ENCODE measurements around the gene C8G. TPM values are rescaled to one million over a fixed set of nuclear protein-coding genes. Genes with fewer than 3 reads are reported as not detected.

Gene C8G
- total and polyA plus RNA-seq, 9 of the 15 experiments (the other 6 are each of a cell fraction or from before 2014, with no cell fraction given), result 0.35 to 5.9 (median 2.7) TPM; not detected in 2

DNA sequence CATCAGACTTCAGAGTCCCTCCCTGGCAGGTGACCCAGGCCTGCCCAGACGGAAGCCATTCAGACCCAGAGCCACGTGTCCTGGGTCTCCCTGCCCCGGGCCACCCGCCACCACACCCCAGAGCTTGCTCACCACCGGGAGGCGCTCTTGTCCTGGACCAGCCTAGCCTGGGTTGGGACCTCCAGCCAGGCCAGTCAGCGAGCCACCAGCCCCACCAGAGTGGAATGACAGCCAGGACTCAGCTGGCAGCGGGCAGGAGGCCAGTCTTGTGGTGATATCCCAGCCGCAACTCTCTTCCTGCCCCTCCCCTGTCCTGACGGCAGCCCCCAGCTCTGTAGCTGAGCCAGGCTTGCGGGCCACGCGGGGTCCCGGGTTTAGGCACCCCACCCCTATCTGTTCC is 30.6 kb downstream of the C8G start:
- intact Hi-C loops (cut with micrococcal nuclease), result loop anchor here (2.0 kb wide), 1 partner anchor 59 kb away; no protein-coding TSS in a partner anchor
- no peaks in the 10 kb centered on the region for H3K27me3 ChIP-seq (ENCODE audit: control insufficient read depth in 2 of 2, insufficient read depth in 2 of 2, low read length in 2 of 2)
- no peak overlapping the region for H3K4me2 ChIP-seq (ENCODE audit: insufficient read depth, low read length)
- in situ Hi-C loops (cut with MboI), result no loop called here
- no TSS peak for BruUV-seq (replicated peaks)
- 36% methylated on average over 14 of the region's 14 CpGs for WGBS (ENCODE audit: insufficient coverage, low coverage, missing lambda C conversion rate)
- ChIA-PET POLR2A (interaction anchor here (0.5 to 1.4 kb wide), 5 partner anchors 9 to 706 kb away, joined by 3 to 4 read pairs (median 3); no protein-coding TSS in a partner anchor), CTCF (ENCODE audit: low intra/inter-chr PET ratio) (no interaction called here)
- no peaks in the 10 kb centered on the region for H3K79me2 ChIP-seq (ENCODE audit: control insufficient read depth, insufficient read depth, low read length)
- H2AFZ ChIP-seq (ENCODE audit: low read depth, low read length), result peak overlapping the region; percentile 55
- peak; percentile 45 for ATAC-seq
- no peaks in the 10 kb centered on the region for H3K9me3 ChIP-seq (replicated peaks; ENCODE audit: control insufficient read depth, insufficient read depth, low read depth, low read length)
- H3K4me1 ChIP-seq (replicated peaks in 1 of 2; ENCODE audit: control insufficient read depth in 2 of 2, insufficient read depth in 2 of 2, low read length in 2 of 2), result peaks cover 9 to 92% of the 10 kb centered on the region in 2 experiments; a peak in 4 of 5 replicates
- H3K36me3 ChIP-seq (ENCODE audit: control insufficient read depth, insufficient read depth, low read length), result no peaks in the 10 kb centered on the region
- peak; percentile 52 to 62 (median 58) for DNase-seq (ENCODE audit: extremely low read depth in 1 of 4, low spot score in 3 of 4)
- no peaks in the 10 kb centered on the region for H4K20me1 ChIP-seq (replicated peaks; ENCODE audit: control insufficient read depth, insufficient read depth, low read length)
- peak overlapping the region in 1 of 2 experiments; percentile 3; a peak in 2 of 4 replicates for H3K9ac ChIP-seq (ENCODE audit: insufficient read depth in 1 of 2, low read depth in 2 of 2, low read length in 2 of 2)
- no peak for FAIRE-seq
- no peaks in the 10 kb centered on the region for H3K9me1 ChIP-seq (ENCODE audit: control insufficient read depth, insufficient read depth, low read length)
- no peak overlapping the region for H3K27ac ChIP-seq (ENCODE audit: extremely low read depth, low read depth, low read length)
- no peak overlapping the region for H3K4me3 ChIP-seq
- TF ChIP-seq ZNF584 (CRISPR knock-in tag; IDR thresholded peaks at IDR 0.05; ENCODE audit: low read depth), result no peak
- TF ChIP-seq CBFA2T3 (IDR thresholded peaks at IDR 0.05), result no peak
- TF ChIP-seq, protein P1, sequence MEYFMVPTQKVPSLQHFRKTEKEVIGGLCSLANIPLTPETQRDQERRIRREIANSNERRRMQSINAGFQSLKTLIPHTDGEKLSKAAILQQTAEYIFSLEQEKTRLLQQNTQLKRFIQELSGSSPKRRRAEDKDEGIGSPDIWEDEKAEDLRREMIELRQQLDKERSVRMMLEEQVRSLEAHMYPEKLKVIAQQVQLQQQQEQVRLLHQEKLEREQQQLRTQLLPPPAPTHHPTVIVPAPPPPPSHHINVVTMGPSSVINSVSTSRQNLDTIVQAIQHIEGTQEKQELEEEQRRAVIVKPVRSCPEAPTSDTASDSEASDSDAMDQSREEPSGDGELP (CRISPR knock-in tag; IDR thresholded peaks at IDR 0.05; ENCODE audit: borderline replicate concordance), result peak; percentile 54; the same call in 1 of the 2 replicates
- no peak for TF ChIP-seq FOS (IDR thresholded peaks at IDR 0.05; ENCODE audit: extremely low read depth, insufficient read length)
- TF ChIP-seq FUS (optimal IDR thresholded peaks at IDR 0.05; ENCODE audit: low read depth, low read length), result no peak
- TF ChIP-seq, protein P2, sequence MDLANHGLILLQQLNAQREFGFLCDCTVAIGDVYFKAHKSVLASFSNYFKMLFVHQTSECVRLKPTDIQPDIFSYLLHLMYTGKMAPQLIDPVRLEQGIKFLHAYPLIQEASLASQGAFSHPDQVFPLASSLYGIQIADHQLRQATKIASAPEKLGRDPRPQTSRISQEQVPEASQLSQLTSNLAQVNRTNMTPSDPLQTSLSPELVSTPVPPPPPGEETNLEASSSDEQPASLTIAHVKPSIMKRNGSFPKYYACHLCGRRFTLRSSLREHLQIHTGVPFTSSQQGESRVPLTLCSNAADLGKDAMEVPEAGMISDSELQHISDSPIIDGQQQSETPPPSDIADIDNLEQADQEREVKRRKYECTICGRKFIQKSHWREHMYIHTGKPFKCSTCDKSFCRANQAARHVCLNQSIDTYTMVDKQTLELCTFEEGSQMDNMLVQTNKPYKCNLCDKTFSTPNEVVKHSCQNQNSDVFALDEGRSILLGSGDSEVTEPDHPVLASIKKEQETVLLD (IDR thresholded peaks at IDR 0.05), result no peak
- TF ChIP-seq, protein P3, sequence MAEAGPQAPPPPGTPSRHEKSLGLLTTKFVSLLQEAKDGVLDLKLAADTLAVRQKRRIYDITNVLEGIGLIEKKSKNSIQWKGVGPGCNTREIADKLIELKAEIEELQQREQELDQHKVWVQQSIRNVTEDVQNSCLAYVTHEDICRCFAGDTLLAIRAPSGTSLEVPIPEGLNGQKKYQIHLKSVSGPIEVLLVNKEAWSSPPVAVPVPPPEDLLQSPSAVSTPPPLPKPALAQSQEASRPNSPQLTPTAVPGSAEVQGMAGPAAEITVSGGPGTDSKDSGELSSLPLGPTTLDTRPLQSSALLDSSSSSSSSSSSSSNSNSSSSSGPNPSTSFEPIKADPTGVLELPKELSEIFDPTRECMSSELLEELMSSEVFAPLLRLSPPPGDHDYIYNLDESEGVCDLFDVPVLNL (CRISPR knock-in tag; IDR thresholded peaks at IDR 0.05; ENCODE audit: low read depth), result no peak
- no peak for TF ChIP-seq ZNF174 (CRISPR knock-in tag; IDR thresholded peaks at IDR 0.05)
- TF ChIP-seq HNRNPLL (IDR thresholded peaks at IDR 0.05; ENCODE audit: low read depth, low read length, poor library complexity, severe bottlenecking), result no peak
- no peak for TF ChIP-seq RFX5 (IDR thresholded peaks at IDR 0.05; ENCODE audit: low read depth, low read length)
- TF ChIP-seq NCOR1 (IDR thresholded peaks at IDR 0.05), result no peak
- TF ChIP-seq MAFG (tag; conservative IDR thresholded peaks at IDR 0.05), result no peak
- TF ChIP-seq, protein P4, sequence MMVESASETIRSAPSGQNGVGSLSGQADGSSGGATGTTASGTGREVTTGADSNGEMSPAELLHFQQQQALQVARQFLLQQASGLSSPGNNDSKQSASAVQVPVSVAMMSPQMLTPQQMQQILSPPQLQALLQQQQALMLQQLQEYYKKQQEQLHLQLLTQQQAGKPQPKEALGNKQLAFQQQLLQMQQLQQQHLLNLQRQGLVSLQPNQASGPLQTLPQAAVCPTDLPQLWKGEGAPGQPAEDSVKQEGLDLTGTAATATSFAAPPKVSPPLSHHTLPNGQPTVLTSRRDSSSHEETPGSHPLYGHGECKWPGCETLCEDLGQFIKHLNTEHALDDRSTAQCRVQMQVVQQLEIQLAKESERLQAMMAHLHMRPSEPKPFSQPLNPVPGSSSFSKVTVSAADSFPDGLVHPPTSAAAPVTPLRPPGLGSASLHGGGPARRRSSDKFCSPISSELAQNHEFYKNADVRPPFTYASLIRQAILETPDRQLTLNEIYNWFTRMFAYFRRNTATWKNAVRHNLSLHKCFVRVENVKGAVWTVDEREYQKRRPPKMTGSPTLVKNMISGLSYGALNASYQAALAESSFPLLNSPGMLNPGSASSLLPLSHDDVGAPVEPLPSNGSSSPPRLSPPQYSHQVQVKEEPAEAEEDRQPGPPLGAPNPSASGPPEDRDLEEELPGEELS (CRISPR knock-in tag; IDR thresholded peaks at IDR 0.05; ENCODE audit: borderline replicate concordance), result no peak
- no peak for TF ChIP-seq PHTF2 (CRISPR knock-in tag; IDR thresholded peaks at IDR 0.05)
